PC-3 (cell line): ENCODE results near the gene ATP10B. TPM values are rescaled to one million over a fixed set of nuclear protein-coding genes. Genes with fewer than 3 reads are reported as not detected.

Source experiments
- ATAC-seq: fragments of 200-7000 bp; cut with Tn5 transposase; 2 replicates; pipeline ENCODE4 v1.9.1; 2020; ENCODE audit warnings: mild to moderate bottlenecking, moderate library complexity
- BruUV-seq: library from RNA; stranded (reverse); fragments of 400-500 nt; replicated peaks from 2 replicates; lab custom pipeline; 2021; lab: Mats Ljungman, UMichigan
- CTCF ChIA-PET: fragments of 300-600 bp; sonication (Branson Sonifier 250); formaldehyde crosslinking; loops from one replicate; lab custom pipeline; 2022; ENCODE audit warnings: antibody characterized with exemption; lab: Charles Lee
- POLR2A ChIA-PET: fragments of 300-600 bp; sonication (Branson Sonifier 250); formaldehyde crosslinking; loops from one replicate; lab custom pipeline; 2022; ENCODE audit warnings: antibody characterized with exemption; ENCODE audit not compliant: unreplicated experiment; lab: Charles Lee
- DNase-seq: peaks from one replicate; pipeline ENCODE4 v3.0.0-alpha.2; 2015
- H2AFZ ChIP-seq: fragments of 300-600 bp; sonication (generic); 2 replicates; pipeline ENCODE4 v1.6.0; 2016; ENCODE audit warnings: antibody characterized with exemption, low read length
- H3F3A ChIP-seq: fragments of 300-600 bp; sonication (generic); one replicate; pipeline ENCODE4 v1.6.0; 2017; ENCODE audit warnings: antibody characterized with exemption, low read length, control low read depth, mild to moderate bottlenecking; ENCODE audit not compliant: unreplicated experiment
- H3K27ac ChIP-seq: fragments of 300-600 bp; sonication (generic); 2 replicates; pipeline ENCODE4 v1.5.1; 2016; ENCODE audit warnings: mild to moderate bottlenecking, low read length
- H3K27me3 ChIP-seq: fragments of 300-600 bp; sonication (generic); 2 replicates; pipeline ENCODE4 v1.6.1; 2016; ENCODE audit warnings: low read length, mixed read lengths
- H3K36me3 ChIP-seq: fragments of 300-600 bp; sonication (generic); 2 replicates; pipeline ENCODE4 v1.6.1; 2016; ENCODE audit warnings: low read depth, mixed run types, low read length, mixed read lengths
- H3K4me1 ChIP-seq: fragments of 300-600 bp; sonication (generic); 2 replicates; pipeline ENCODE4 v1.5.1; 2016; ENCODE audit warnings: low read length; ENCODE audit not compliant: insufficient read depth
- H3K4me2 ChIP-seq: fragments of 300-600 bp; sonication (generic); 2 replicates; pipeline ENCODE4 v1.6.0; 2016; ENCODE audit warnings: low read length
- H3K4me3 ChIP-seq: fragments of 300-600 bp; sonication (generic); 2 replicates; pipeline ENCODE4 v1.5.1; 2016; ENCODE audit warnings: mild to moderate bottlenecking, low read length, mixed read lengths
- H3K79me2 ChIP-seq: fragments of 300-600 bp; sonication (generic); 2 replicates; pipeline ENCODE4 v1.6.1; 2017; ENCODE audit warnings: low read length, mixed read lengths
- H3K9ac ChIP-seq: fragments of 300-600 bp; sonication (generic); 2 replicates; pipeline ENCODE4 v1.6.0; 2016; ENCODE audit warnings: mild to moderate bottlenecking, low read length
- H3K9me2 ChIP-seq: fragments of 300-600 bp; sonication (generic); replicated peaks from 2 replicates; pipeline ENCODE4 v1.6.1; 2016; ENCODE audit warnings: mixed run types, low read length, mixed read lengths
- H3K9me3 ChIP-seq: fragments of 300-600 bp; sonication (generic); 2 replicates; pipeline ENCODE4 v1.6.1; 2016; ENCODE audit warnings: low read length, mixed read lengths
- H4K20me1 ChIP-seq: fragments of 300-600 bp; sonication (generic); 2 replicates; pipeline ENCODE4 v1.6.1; 2016; ENCODE audit warnings: low read length, mixed read lengths
- EZH2 ChIP-seq: fragments of 300-600 bp; sonication (generic); IDR thresholded peaks from one replicate; pipeline ENCODE4 v1.6.1; 2017; ENCODE audit warnings: antibody characterized with exemption, mild to moderate bottlenecking, low read length; ENCODE audit not compliant: unreplicated experiment
- EZH2phosphoT487 ChIP-seq: fragments of 300-600 bp; sonication (generic); IDR thresholded peaks from 2 replicates; pipeline ENCODE4 v1.6.1; 2018; ENCODE audit warnings: mild to moderate bottlenecking, antibody characterized with exemption, low read length, borderline replicate concordance
- intact Hi-C: fragments of 100-400 bp; cut with micrococcal nuclease; formaldehyde crosslinking; loops from 2 replicates; pipeline ENCODE4 v1.9.0; 2023
- total RNA-seq: library from RNA; depleted of rRNA; stranded (reverse); fragments of >200 nt; gene quantifications from 2 replicates; pipeline ENCODE4 v1.2.3, GENCODE V29; 2014
- TF ChIP-seq, protein P1 (sequence below): fragments of 300-600 bp; sonication (generic); conservative IDR thresholded peaks from 2 replicates; pipeline ENCODE4 v1.5.1; 2017; ENCODE audit warnings: antibody characterized with exemption, low read depth, mild to moderate bottlenecking, low read length

The ATP10B gene
- total RNA-seq, 1 experiment from 2014 or later, result not detected

GRCh38 chr5:160601046-160601445 is 251.0 kb downstream of the ATP10B start:
- no peak overlapping the region for H2AFZ ChIP-seq
- H3K9me2 ChIP-seq, result no peaks in the 10 kb centered on the region
- H4K20me1 ChIP-seq, result no peaks in the 10 kb centered on the region
- H3K27me3 ChIP-seq, result no peaks in the 10 kb centered on the region
- H3K4me2 ChIP-seq, result no peak overlapping the region
- POLR2A ChIA-PET, result no interaction called here
- no peaks in the 10 kb centered on the region for H3K4me1 ChIP-seq
- intact Hi-C loops, result no loop called here
- H3K9me3 ChIP-seq, result no peaks in the 10 kb centered on the region
- no peaks in the 10 kb centered on the region for H3K79me2 ChIP-seq
- DNase-seq, result no peak
- CTCF ChIA-PET, result no interaction called here
- TF ChIP-seq, protein P1, sequence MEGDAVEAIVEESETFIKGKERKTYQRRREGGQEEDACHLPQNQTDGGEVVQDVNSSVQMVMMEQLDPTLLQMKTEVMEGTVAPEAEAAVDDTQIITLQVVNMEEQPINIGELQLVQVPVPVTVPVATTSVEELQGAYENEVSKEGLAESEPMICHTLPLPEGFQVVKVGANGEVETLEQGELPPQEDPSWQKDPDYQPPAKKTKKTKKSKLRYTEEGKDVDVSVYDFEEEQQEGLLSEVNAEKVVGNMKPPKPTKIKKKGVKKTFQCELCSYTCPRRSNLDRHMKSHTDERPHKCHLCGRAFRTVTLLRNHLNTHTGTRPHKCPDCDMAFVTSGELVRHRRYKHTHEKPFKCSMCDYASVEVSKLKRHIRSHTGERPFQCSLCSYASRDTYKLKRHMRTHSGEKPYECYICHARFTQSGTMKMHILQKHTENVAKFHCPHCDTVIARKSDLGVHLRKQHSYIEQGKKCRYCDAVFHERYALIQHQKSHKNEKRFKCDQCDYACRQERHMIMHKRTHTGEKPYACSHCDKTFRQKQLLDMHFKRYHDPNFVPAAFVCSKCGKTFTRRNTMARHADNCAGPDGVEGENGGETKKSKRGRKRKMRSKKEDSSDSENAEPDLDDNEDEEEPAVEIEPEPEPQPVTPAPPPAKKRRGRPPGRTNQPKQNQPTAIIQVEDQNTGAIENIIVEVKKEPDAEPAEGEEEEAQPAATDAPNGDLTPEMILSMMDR, result no peak
- TF ChIP-seq EZH2, result no peak
- TF ChIP-seq EZH2phosphoT487, result no peak
- no TSS peak for BruUV-seq
- H3K36me3 ChIP-seq, result no peaks in the 10 kb centered on the region
- no peak overlapping the region for H3K4me3 ChIP-seq
- no peaks in the 10 kb centered on the region for H3F3A ChIP-seq
- H3K27ac ChIP-seq, result no peak overlapping the region
- no peak overlapping the region for H3K9ac ChIP-seq
- no peak for ATAC-seq

- Histone ChIP-seq H3K4me3 (no peak overlapping the region), H3K9me2 (no peaks in the 10 kb centered on the region), H3K27ac (no peak overlapping the region), H3K4me1 (no peaks in the 10 kb centered on the region), H3K27me3 (no peaks in the 10 kb centered on the region), H3K79me2 (no peaks in the 10 kb centered on the region), H2AFZ (no peak overlapping the region), H3K9me3 (no peaks in the 10 kb centered on the region), H3K36me3 (no peaks in the 10 kb centered on the region), H3K9ac (no peak overlapping the region), H4K20me1 (no peaks in the 10 kb centered on the region), H3K4me2 (no peak overlapping the region), H3F3A (no peaks in the 10 kb centered on the region)
- TF ChIP-seq, protein P1, result no peak
- TF ChIP-seq EZH2 (no peak), EZH2phosphoT487 (no peak)
- POLR2A ChIA-PET, result no interaction called here
- BruUV-seq, result no TSS peak
- CTCF ChIA-PET, result no interaction called here
- no peak for DNase-seq
- intact Hi-C loops, result no loop called here
- ATAC-seq, result no peak
Measured at GRCh38 chr5:160573318-160573717, 278.7 kb downstream of the ATP10B start.

GRCh38 chr5:160567031-160567705 is 284.8 kb downstream of the ATP10B start:
- Histone ChIP-seq H3K9me3 (no peaks in the 10 kb centered on the region), H3K9me2 (no peaks in the 10 kb centered on the region), H3K9ac (no peak overlapping the region), H3K4me2 (no peak overlapping the region), H3K27me3 (no peaks in the 10 kb centered on the region), H2AFZ (no peak overlapping the region), H3F3A (no peaks in the 10 kb centered on the region), H3K4me1 (no peaks in the 10 kb centered on the region), H3K79me2 (no peaks in the 10 kb centered on the region), H4K20me1 (no peaks in the 10 kb centered on the region), H3K27ac (no peak overlapping the region), H3K4me3 (no peak overlapping the region), H3K36me3 (no peaks in the 10 kb centered on the region)
- ChIA-PET CTCF (no interaction called here), POLR2A (no interaction called here)
- intact Hi-C loops, result no loop called here
- DNase-seq (no peak), ATAC-seq (no peak)
- TF ChIP-seq EZH2, result no peak
- TF ChIP-seq EZH2phosphoT487, result no peak
- TF ChIP-seq, protein P1, result no peak
- no TSS peak for BruUV-seq
